COR-L47 (cell line): ENCODE data around the gene CES4A.
"Not testable (repeated sequence)": the region's sequence is repeated elsewhere in the genome, so short reads cannot be mapped to it uniquely, and the experiment has no call there.

ENCODE experiments used
- DNase-seq: peaks from one replicate; lab custom pipeline; 2025; lab: John Stamatoyannopoulos, UW

CES4A gene

GRCh38 chr16:66988197-66988788 is at the start of gene CES4A:
CES4A (plus strand) TSS chr16:66988589; CDS start chr16:66988773, 184 bp downstream.
- DNase-seq, result no peak

- no peak for DNase-seq
Observed at GRCh38 chr16:66939366-66939765, 49.0 kb upstream of the CES4A start.

- DNase-seq, result no peak
Observed at GRCh38 chr16:66940236-66940635, 48.2 kb upstream of the CES4A start.

GRCh38 chr16:66942981-66943380 is 45.4 kb upstream of the CES4A start:
- DNase-seq, result no peak

- DNase-seq, result no peak
Observed at GRCh38 chr16:66943426-66944053, 44.8 kb upstream of the CES4A start.

- DNase-seq, result no peak
Observed at GRCh38 chr16:66944054-66944441, 44.3 kb upstream of the CES4A start.

GRCh38 chr16:66944971-66945370 is 43.4 kb upstream of the CES4A start:
- not testable (repeated sequence) for DNase-seq

GRCh38 chr16:66945939-66946338 is 42.5 kb upstream of the CES4A start:
- DNase-seq, result no peak

- DNase-seq, result no peak
Observed at GRCh38 chr16:66946541-66946940, 41.8 kb upstream of the CES4A start.

GRCh38 chr16:66946974-66947301 is 41.5 kb upstream of the CES4A start:
- DNase-seq, result no peak

- peak; percentile 72 for DNase-seq
Observed at GRCh38 chr16:66947302-66948065, 40.9 kb upstream of the CES4A start.

GRCh38 chr16:66948134-66948836 is 40.1 kb upstream of the CES4A start:
- no peak for DNase-seq

GRCh38 chr16:66948837-66949225 is 39.6 kb upstream of the CES4A start:
- no peak for DNase-seq

GRCh38 chr16:66949472-66949871 is 38.9 kb upstream of the CES4A start:
- no peak for DNase-seq

GRCh38 chr16:66950437-66950836 is 38.0 kb upstream of the CES4A start:
- no peak for DNase-seq

- DNase-seq, result no peak
Observed at GRCh38 chr16:66950971-66951790, 37.2 kb upstream of the CES4A start.

- no peak for DNase-seq
Observed at GRCh38 chr16:66952430-66953110, 35.8 kb upstream of the CES4A start.

- no peak for DNase-seq
Observed at GRCh38 chr16:66953462-66954096, 34.8 kb upstream of the CES4A start.

GRCh38 chr16:66954097-66954659 is 34.2 kb upstream of the CES4A start:
- DNase-seq, result peak; percentile 63

- not testable (repeated sequence) for DNase-seq
Observed at GRCh38 chr16:66955363-66956153, 32.8 kb upstream of the CES4A start.
